ENCODE data around the gene CALML5.

CALML5 gene

GRCh38 chr10:5464546-5464945 is 34.8 kb downstream of the CALML5 start:
- no peak for DNase-seq (ENCODE audit: extremely low read depth, low read depth)
- no peak for TF ChIP-seq CTCF (IDR thresholded peaks at IDR 0.05; ENCODE audit: low read depth, low read length)

DNA sequence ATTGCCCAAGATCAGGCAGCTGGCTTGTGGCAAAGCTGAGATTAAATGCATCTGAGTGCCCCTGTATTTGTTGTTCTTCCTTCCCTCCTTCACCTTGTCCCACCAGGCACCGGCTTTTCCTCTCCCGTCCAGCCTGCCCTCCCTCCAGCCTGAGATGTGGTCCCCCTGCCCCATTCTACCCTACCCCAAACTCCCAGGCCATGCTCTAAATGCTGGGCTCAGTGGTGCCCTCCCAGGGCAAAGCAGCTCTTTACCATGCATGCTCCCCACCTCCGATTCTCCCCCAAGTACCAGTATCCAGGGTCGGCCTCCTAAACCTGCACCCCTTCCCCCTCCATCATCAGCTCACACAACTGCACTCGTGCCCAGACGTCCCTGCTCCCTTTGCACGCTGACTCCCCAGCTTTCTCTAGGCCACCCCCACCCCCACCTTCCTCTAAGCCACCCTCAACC is 36.5 kb downstream of the CALML5 start:
- DNase-seq (ENCODE audit: extremely low read depth, low read depth), result no peak
- TF ChIP-seq CTCF (IDR thresholded peaks at IDR 0.05; ENCODE audit: low read depth, low read length), result no peak

- TF ChIP-seq CTCF (IDR thresholded peaks at IDR 0.05; ENCODE audit: low read depth, low read length), result no peak
- no peak for DNase-seq (ENCODE audit: extremely low read depth, low read depth)
Observed at GRCh38 chr10:5461914-5462840, 37.2 kb downstream of the CALML5 start.

DNA sequence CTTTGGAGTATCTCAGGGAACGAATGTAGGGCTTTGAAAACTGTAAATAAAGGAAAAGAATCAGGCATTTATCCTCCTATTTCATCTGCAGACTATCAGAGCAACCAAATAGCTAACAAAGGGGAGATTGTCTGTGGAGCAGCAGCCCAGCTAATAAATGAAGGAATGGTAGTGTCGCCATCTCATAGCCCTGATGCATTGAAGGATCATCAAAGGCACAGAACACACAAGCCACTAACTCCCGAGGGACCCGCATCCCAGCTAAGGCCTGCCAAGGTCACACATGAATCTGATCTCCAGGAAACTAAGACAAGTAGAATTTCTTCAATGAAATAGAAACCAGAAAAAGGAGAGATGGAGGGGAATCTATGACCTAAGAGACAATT is 38.2 kb downstream of the CALML5 start:
- no peak for DNase-seq (ENCODE audit: extremely low read depth, low read depth)
- TF ChIP-seq CTCF (IDR thresholded peaks at IDR 0.05; ENCODE audit: low read depth, low read length), result no peak

- DNase-seq (ENCODE audit: extremely low read depth, low read depth), result no peak
- TF ChIP-seq CTCF (IDR thresholded peaks at IDR 0.05; ENCODE audit: low read depth, low read length), result no peak
Observed at GRCh38 chr10:5460468-5461202, 38.7 kb downstream of the CALML5 start.

DNA sequence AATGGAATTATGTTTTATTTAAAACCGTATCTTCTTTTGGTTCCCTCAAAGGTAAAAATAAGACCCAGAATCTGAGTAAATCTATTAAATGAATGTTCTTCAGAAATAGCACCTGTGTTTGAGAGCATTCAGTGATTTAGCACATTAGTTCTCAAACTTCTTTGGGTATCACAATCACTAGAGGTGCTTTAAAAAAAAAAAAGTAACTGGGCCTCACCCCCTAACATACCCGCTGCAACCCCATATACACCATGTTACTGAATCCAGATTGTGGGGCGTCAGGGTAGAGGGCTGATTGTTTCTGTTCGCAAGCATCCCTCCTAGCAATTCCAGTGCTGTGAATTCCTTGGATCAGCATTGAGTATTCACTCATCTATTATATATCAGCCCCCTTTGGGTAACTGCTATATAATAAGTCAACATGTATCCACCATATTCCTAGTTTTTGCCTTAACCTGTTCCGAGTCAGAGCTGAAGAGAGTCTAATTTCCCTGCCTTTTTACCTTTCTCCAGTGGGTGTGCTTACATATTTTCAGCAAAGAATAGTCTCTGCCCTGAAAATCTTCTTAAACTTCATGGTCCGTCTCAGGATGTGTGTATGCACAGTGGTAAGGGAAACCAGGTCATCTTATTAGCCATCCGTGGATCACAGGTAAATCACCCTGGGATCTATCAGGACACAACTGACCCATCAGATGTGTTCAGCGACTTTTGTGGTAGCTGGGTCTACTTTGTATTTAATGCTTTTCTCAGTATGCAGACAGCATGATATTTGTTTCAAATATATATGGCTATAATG is 40.2 kb downstream of the CALML5 start:
- no peak for DNase-seq (ENCODE audit: extremely low read depth, low read depth)

More for the DNA sequence above, 40.2 kb downstream of the CALML5 start:
- TF ChIP-seq CTCF (IDR thresholded peaks at IDR 0.05; ENCODE audit: low read depth, low read length), result no peak
